HepG2 (cell line): ENCODE measurements around the gene TLK1. TPM values are rescaled to one million over a fixed set of nuclear protein-coding genes. Genes with fewer than 3 reads are reported as not detected.

Experiments used
- GABPA ChIP-seq, 2 experiments: IDR thresholded peaks; 2 replicates each; pipeline ENCODE4 v1.6.1; 2011 to 2016; ENCODE audit warnings: low read depth in 2 of 2, low read length in 1 of 2, missing biosample characterization in 1 of 2, missing genetic modification characterization in 1 of 2
- HNRNPK ChIP-seq: fragments of 200-400 bp; formaldehyde crosslinking; IDR thresholded peaks from 2 replicates; pipeline ENCODE4 v1.6.1; 2018; ENCODE audit warnings: low read length, low read depth, moderate library complexity, mild to moderate bottlenecking; ENCODE audit not compliant: poor library complexity, severe bottlenecking
- KDM5A ChIP-seq: fragments of 200-600 bp; sonication (generic); IDR thresholded peaks from 2 replicates; pipeline ENCODE4 v1.7.0; 2018; ENCODE audit warnings: antibody characterized with exemption, mild to moderate bottlenecking, low read length, borderline replicate concordance
- MLLT10 ChIP-seq: sonication (generic); formaldehyde crosslinking; IDR thresholded peaks from 2 replicates; pipeline ENCODE4 v1.4.0; 2020; ENCODE audit warnings: missing genetic modification reagents
- SIX4 ChIP-seq: sonication (generic); formaldehyde crosslinking; IDR thresholded peaks from 2 replicates; pipeline ENCODE4 v1.4.0; 2020; ENCODE audit warnings: missing genetic modification reagents
- SRSF1 ChIP-seq: fragments of 200-400 bp; formaldehyde crosslinking; optimal IDR thresholded peaks from 2 replicates; pipeline ENCODE3; 2017; ENCODE audit warnings: mild to moderate bottlenecking, low read depth, low read length, moderate library complexity
- SUZ12 ChIP-seq: fragments of 150-350 bp; IDR thresholded peaks from 2 replicates; pipeline ENCODE4 v1.6.1; 2014; ENCODE audit warnings: low read depth, low read length
- TBL1XR1 ChIP-seq: fragments of 150-350 bp; IDR thresholded peaks from 2 replicates; pipeline ENCODE4 v1.6.1; 2014; ENCODE audit warnings: borderline replicate concordance, low read length; ENCODE audit not compliant: partially characterized antibody
- TBP ChIP-seq: sonication (generic); formaldehyde crosslinking; IDR thresholded peaks from 2 replicates; pipeline ENCODE4 v1.5.0; 2020; ENCODE audit warnings: missing genetic modification reagents
- ZNF709 ChIP-seq: sonication (generic); formaldehyde crosslinking; IDR thresholded peaks from 2 replicates; pipeline ENCODE4 v1.5.0; 2020; ENCODE audit warnings: mild to moderate bottlenecking, missing genetic modification reagents
- polyA plus RNA-seq, 8 experiments: library from polyadenylated mRNA; depleted of rRNA in 3 of 8; stranded (reverse) in 7 of 8; unstranded in 1 of 8; fragments of >200 nt; fragmentation: Illumina TruSeq in 4 of 8; extraction: Trizol in 4 of 8; gene quantifications; 2 replicates each; pipeline versions ENCODE4 v1.2.1 to v1.2.3, GENCODE V29; 2011 to 2016; ENCODE audit warnings: low read depth in 4 of 8, missing spikeins in 1 of 8, mixed read lengths in 1 of 8; ENCODE audit not compliant: insufficient read depth in 1 of 8
- total RNA-seq, 5 experiments: library from RNA; depleted of rRNA; stranded (reverse); fragments of >200 nt; fragmentation: Illumina TruSeq; extraction: Trizol; gene quantifications; 2 replicates each; pipeline ENCODE4 v1.2.3, GENCODE V29; 2016; ENCODE audit warnings: low read depth in 1 of 5
- TF ChIP-seq, protein P1 (sequence below): sonication (generic); formaldehyde crosslinking; IDR thresholded peaks from 2 replicates; pipeline ENCODE4 v1.5.1; 2020; ENCODE audit warnings: missing genetic modification reagents, mild to moderate bottlenecking, borderline replicate concordance
- TF ChIP-seq, protein P2 (sequence below): sonication (generic); formaldehyde crosslinking; IDR thresholded peaks from 2 replicates; pipeline ENCODE4 v1.4.0; 2020; ENCODE audit warnings: mild to moderate bottlenecking, missing genetic modification reagents, borderline replicate concordance
- TF ChIP-seq, protein P3 (sequence below): sonication (generic); formaldehyde crosslinking; IDR thresholded peaks from 2 replicates; pipeline ENCODE4 v1.4.0; 2020; ENCODE audit warnings: mild to moderate bottlenecking, low read depth, missing genetic modification reagents
- TF ChIP-seq, protein P4 (sequence below): sonication (generic); formaldehyde crosslinking; IDR thresholded peaks from 2 replicates; pipeline ENCODE4 v1.4.0; 2020; ENCODE audit warnings: missing genetic modification reagents
- TF ChIP-seq, protein P5 (sequence below): sonication (generic); formaldehyde crosslinking; IDR thresholded peaks from 2 replicates; pipeline ENCODE4 v1.4.0; 2020; ENCODE audit warnings: missing genetic modification reagents

TLK1 gene
- total and polyA plus RNA-seq, 2 of the 13 experiments (the other 11 are each of a cell fraction or from before 2014, with no cell fraction given), result 16.8 to 28.7 TPM

DNA sequence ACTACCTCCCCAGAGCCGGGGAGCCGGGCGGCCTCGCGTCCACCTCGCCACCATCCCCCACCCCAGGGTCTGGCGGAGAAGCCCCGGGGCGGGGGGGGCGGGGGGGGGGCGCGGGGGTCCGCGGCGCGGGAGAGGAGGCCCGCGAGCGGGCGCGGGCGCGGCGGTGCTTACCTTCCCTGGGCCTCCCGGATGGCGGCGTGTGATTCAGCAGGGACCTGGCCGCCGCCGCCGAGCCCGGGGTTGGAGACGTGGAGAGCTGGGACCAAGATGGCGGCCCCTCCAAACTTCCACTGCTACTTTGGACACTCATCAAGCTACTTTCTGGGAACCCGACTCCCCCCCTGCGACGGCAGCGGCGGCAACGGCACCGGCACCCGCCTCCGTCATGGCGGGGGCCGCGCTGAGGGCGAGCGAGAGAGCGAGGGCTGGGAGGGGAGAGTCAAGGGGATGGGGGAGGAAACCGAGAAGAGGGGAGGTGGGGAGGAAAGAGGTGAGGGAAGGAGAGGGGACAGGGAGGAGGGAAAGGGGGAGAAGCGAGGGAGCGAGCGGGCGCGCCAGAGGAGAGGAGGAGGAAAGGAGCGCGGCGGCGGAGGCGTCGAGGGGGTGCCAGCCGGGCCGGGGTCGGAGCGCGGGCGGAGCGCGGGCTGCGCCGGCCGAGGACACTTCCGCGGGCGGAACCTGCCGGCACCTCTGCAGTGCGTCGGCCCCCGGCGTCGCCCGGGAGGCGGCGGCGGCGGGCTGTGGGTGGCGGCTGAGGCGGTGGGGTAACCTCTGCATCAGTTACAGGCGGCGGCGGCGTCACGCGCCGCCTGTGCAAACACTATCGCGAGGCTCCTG is at the start of gene TLK1 (continued):
- TF ChIP-seq, protein P1, sequence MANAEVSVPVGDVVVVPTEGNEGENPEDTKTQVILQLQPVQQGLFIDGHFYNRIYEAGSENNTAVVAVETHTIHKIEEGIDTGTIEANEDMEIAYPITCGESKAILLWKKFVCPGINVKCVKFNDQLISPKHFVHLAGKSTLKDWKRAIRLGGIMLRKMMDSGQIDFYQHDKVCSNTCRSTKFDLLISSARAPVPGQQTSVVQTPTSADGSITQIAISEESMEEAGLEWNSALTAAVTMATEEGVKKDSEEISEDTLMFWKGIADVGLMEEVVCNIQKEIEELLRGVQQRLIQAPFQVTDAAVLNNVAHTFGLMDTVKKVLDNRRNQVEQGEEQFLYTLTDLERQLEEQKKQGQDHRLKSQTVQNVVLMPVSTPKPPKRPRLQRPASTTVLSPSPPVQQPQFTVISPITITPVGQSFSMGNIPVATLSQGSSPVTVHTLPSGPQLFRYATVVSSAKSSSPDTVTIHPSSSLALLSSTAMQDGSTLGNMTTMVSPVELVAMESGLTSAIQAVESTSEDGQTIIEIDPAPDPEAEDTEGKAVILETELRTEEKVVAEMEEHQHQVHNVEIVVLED (CRISPR knock-in tag), result peak; percentile 46
- TF ChIP-seq TBL1XR1 (no peak), SUZ12 (no peak), GABPA (IDR thresholded peaks at IDR 0.05; ENCODE audit: low read depth, low read length) (no peak), GABPA (CRISPR knock-in tag; IDR thresholded peaks at IDR 0.05; ENCODE audit: low read depth) (no peak), TBP (no peak), MLLT10 (CRISPR knock-in tag) (no peak), HNRNPK (peak; percentile 99), ZNF709 (CRISPR knock-in tag) (no peak; the same call in 1 of the 2 replicates), SRSF1 (peak; percentile 62), KDM5A (peak; percentile 40; the same call in 1 of the 2 replicates), SIX4 (no peak)
- TF ChIP-seq, protein P2, sequence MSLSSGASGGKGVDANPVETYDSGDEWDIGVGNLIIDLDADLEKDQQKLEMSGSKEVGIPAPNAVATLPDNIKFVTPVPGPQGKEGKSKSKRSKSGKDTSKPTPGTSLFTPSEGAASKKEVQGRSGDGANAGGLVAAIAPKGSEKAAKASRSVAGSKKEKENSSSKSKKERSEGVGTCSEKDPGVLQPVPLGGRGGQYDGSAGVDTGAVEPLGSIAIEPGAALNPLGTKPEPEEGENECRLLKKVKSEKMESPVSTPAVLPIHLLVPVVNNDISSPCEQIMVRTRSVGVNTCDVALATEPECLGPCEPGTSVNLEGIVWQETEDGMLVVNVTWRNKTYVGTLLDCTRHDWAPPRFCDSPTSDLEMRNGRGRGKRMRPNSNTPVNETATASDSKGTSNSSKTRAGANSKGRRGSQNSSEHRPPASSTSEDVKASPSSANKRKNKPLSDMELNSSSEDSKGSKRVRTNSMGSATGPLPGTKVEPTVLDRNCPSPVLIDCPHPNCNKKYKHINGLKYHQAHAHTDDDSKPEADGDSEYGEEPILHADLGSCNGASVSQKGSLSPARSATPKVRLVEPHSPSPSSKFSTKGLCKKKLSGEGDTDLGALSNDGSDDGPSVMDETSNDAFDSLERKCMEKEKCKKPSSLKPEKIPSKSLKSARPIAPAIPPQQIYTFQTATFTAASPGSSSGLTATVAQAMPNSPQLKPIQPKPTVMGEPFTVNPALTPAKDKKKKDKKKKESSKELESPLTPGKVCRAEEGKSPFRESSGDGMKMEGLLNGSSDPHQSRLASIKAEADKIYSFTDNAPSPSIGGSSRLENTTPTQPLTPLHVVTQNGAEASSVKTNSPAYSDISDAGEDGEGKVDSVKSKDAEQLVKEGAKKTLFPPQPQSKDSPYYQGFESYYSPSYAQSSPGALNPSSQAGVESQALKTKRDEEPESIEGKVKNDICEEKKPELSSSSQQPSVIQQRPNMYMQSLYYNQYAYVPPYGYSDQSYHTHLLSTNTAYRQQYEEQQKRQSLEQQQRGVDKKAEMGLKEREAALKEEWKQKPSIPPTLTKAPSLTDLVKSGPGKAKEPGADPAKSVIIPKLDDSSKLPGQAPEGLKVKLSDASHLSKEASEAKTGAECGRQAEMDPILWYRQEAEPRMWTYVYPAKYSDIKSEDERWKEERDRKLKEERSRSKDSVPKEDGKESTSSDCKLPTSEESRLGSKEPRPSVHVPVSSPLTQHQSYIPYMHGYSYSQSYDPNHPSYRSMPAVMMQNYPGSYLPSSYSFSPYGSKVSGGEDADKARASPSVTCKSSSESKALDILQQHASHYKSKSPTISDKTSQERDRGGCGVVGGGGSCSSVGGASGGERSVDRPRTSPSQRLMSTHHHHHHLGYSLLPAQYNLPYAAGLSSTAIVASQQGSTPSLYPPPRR (CRISPR knock-in tag), result no peak
- TF ChIP-seq, protein P3, sequence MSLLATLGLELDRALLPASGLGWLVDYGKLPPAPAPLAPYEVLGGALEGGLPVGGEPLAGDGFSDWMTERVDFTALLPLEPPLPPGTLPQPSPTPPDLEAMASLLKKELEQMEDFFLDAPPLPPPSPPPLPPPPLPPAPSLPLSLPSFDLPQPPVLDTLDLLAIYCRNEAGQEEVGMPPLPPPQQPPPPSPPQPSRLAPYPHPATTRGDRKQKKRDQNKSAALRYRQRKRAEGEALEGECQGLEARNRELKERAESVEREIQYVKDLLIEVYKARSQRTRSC, result no peak
- TF ChIP-seq, protein P4, sequence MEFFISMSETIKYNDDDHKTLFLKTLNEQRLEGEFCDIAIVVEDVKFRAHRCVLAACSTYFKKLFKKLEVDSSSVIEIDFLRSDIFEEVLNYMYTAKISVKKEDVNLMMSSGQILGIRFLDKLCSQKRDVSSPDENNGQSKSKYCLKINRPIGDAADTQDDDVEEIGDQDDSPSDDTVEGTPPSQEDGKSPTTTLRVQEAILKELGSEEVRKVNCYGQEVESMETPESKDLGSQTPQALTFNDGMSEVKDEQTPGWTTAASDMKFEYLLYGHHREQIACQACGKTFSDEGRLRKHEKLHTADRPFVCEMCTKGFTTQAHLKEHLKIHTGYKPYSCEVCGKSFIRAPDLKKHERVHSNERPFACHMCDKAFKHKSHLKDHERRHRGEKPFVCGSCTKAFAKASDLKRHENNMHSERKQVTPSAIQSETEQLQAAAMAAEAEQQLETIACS, result peak; percentile 38
- TF ChIP-seq, protein P5, sequence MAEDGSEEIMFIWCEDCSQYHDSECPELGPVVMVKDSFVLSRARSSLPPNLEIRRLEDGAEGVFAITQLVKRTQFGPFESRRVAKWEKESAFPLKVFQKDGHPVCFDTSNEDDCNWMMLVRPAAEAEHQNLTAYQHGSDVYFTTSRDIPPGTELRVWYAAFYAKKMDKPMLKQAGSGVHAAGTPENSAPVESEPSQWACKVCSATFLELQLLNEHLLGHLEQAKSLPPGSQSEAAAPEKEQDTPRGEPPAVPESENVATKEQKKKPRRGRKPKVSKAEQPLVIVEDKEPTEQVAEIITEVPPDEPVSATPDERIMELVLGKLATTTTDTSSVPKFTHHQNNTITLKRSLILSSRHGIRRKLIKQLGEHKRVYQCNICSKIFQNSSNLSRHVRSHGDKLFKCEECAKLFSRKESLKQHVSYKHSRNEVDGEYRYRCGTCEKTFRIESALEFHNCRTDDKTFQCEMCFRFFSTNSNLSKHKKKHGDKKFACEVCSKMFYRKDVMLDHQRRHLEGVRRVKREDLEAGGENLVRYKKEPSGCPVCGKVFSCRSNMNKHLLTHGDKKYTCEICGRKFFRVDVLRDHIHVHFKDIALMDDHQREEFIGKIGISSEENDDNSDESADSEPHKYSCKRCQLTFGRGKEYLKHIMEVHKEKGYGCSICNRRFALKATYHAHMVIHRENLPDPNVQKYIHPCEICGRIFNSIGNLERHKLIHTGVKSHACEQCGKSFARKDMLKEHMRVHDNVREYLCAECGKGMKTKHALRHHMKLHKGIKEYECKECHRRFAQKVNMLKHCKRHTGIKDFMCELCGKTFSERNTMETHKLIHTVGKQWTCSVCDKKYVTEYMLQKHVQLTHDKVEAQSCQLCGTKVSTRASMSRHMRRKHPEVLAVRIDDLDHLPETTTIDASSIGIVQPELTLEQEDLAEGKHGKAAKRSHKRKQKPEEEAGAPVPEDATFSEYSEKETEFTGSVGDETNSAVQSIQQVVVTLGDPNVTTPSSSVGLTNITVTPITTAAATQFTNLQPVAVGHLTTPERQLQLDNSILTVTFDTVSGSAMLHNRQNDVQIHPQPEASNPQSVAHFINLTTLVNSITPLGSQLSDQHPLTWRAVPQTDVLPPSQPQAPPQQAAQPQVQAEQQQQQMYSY (CRISPR knock-in tag), result no peak
